HEK293T (cell line): ENCODE results near the gene GPR17.

Experiments used
- CTCF ChIA-PET: fragments of 350-600 bp; formaldehyde crosslinking; extraction: SDS; loops from one replicate; lab custom pipeline; 2021; ENCODE audit warnings: antibody characterized with exemption, inconsistent platforms; lab: Yijun Ruan, JAX
- POLR2A ChIA-PET: fragments of 350-600 bp; formaldehyde crosslinking; extraction: SDS; loops from one replicate; lab custom pipeline; 2020; ENCODE audit warnings: antibody characterized with exemption, inconsistent platforms; lab: Yijun Ruan, JAX
- DNase-seq: peaks from one replicate; pipeline ENCODE4 v3.0.0; 2012; ENCODE audit warnings: mixed read lengths; ENCODE audit errors: extremely low spot score
- ARNT ChIP-seq: fragments of 450-650 bp; IDR thresholded peaks from 2 replicates; pipeline ENCODE4 v1.6.1; 2017; ENCODE audit warnings: mild to moderate bottlenecking
- BHLHE40 ChIP-seq: fragments of 450-650 bp; IDR thresholded peaks from 2 replicates; pipeline ENCODE4 v1.6.1; 2016; ENCODE audit warnings: mild to moderate bottlenecking, moderate library complexity, borderline replicate concordance
- CTBP1 ChIP-seq: fragments of 450-650 bp; IDR thresholded peaks from 2 replicates; pipeline ENCODE4 v1.6.1; 2016; ENCODE audit warnings: borderline replicate concordance
- ELF4 ChIP-seq: fragments of 450-650 bp; IDR thresholded peaks from 2 replicates; pipeline ENCODE4 v1.6.1; 2017; ENCODE audit warnings: antibody characterized with exemption
- FOXA1 ChIP-seq: fragments of 450-650 bp; IDR thresholded peaks from 2 replicates; pipeline ENCODE4 v1.6.1; 2016; ENCODE audit warnings: mild to moderate bottlenecking
- FOXK2 ChIP-seq: fragments of 450-650 bp; IDR thresholded peaks from 2 replicates; pipeline ENCODE4 v1.6.1; 2016; ENCODE audit warnings: mild to moderate bottlenecking
- FOXM1 ChIP-seq: fragments of 450-650 bp; IDR thresholded peaks from 2 replicates; pipeline ENCODE4 v1.6.1; 2017; ENCODE audit warnings: mild to moderate bottlenecking, borderline replicate concordance
- HDGF ChIP-seq: fragments of 450-650 bp; IDR thresholded peaks from 2 replicates; pipeline ENCODE4 v1.6.1; 2017; ENCODE audit warnings: antibody characterized with exemption, borderline replicate concordance
- L3MBTL2 ChIP-seq: fragments of 450-650 bp; conservative IDR thresholded peaks from 2 replicates; pipeline ENCODE4 v1.6.1; 2016; ENCODE audit warnings: mild to moderate bottlenecking
- LEF1 ChIP-seq: fragments of 450-650 bp; IDR thresholded peaks from 2 replicates; pipeline ENCODE4 v1.6.1; 2017; ENCODE audit warnings: mild to moderate bottlenecking, borderline replicate concordance
- NFRKB ChIP-seq: fragments of 450-650 bp; IDR thresholded peaks from 2 replicates; pipeline ENCODE4 v1.6.1; 2016; ENCODE audit warnings: mild to moderate bottlenecking, moderate library complexity
- SP1 ChIP-seq: fragments of 450-650 bp; IDR thresholded peaks from 2 replicates; pipeline ENCODE4 v1.6.1; 2017
- SUZ12 ChIP-seq: fragments of 450-650 bp; IDR thresholded peaks from 2 replicates; pipeline ENCODE4 v1.6.1; 2016; ENCODE audit warnings: mild to moderate bottlenecking
- TARDBP ChIP-seq: fragments of 450-650 bp; IDR thresholded peaks from 2 replicates; pipeline ENCODE4 v1.6.1; 2016
- ZNF384 ChIP-seq: fragments of 450-650 bp; IDR thresholded peaks from 2 replicates; pipeline ENCODE4 v1.6.1; 2016
- TF ChIP-seq, protein P1 (sequence below): fragments of 450-650 bp; IDR thresholded peaks from 2 replicates; pipeline ENCODE4 v1.6.1; 2016

GPR17 gene

GRCh38 chr2:127678991-127679390, 33.0 kb downstream of the GPR17 start:
- POLR2A ChIA-PET: interaction anchor here (1.7 kb wide), 1 partner anchor 152 kb away, joined by 5 read pairs; the partner anchor contains the start of gene IWS1
- CTCF ChIA-PET: no interaction called here
- no peak for TF ChIP-seq LEF1
- TF ChIP-seq ARNT: no peak
- no peak for TF ChIP-seq TARDBP
- no peak for TF ChIP-seq NFRKB
- TF ChIP-seq L3MBTL2: no peak
- no peak for TF ChIP-seq FOXM1
- no peak for TF ChIP-seq ZNF384
- no peak for TF ChIP-seq FOXK2
- TF ChIP-seq, protein P1, sequence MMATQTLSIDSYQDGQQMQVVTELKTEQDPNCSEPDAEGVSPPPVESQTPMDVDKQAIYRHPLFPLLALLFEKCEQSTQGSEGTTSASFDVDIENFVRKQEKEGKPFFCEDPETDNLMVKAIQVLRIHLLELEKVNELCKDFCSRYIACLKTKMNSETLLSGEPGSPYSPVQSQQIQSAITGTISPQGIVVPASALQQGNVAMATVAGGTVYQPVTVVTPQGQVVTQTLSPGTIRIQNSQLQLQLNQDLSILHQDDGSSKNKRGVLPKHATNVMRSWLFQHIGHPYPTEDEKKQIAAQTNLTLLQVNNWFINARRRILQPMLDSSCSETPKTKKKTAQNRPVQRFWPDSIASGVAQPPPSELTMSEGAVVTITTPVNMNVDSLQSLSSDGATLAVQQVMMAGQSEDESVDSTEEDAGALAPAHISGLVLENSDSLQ: no peak
- no peak for DNase-seq

- DNase-seq: no peak
- ChIA-PET POLR2A (interaction anchor here (1.7 kb wide), 1 partner anchor 153 kb away, joined by 5 read pairs; the partner anchor contains the start of gene IWS1), CTCF (no interaction called here)
- TF ChIP-seq SUZ12 (no peak), L3MBTL2 (no peak), SP1 (no peak), LEF1 (no peak), NFRKB (no peak), FOXM1 (no peak), ZNF384 (no peak), TARDBP (no peak), FOXA1 (no peak), ARNT (no peak), FOXK2 (no peak), ELF4 (no peak)
- TF ChIP-seq, protein P1: no peak
Measured at GRCh38 chr2:127679680-127680361, 33.9 kb downstream of the GPR17 start.

GRCh38 chr2:127680706-127681287, 34.8 kb downstream of the GPR17 start:
- no peak for DNase-seq
- CTCF ChIA-PET: no interaction called here
- POLR2A ChIA-PET: interaction anchor here (1.7 kb wide), 1 partner anchor 154 kb away, joined by 5 read pairs; the partner anchor contains the start of gene IWS1
- TF ChIP-seq NFRKB (no peak), SP1 (no peak), L3MBTL2 (no peak), ELF4 (no peak), HDGF (no peak), FOXK2 (no peak), SUZ12 (no peak), CTBP1 (no peak), TARDBP (no peak), ARNT (no peak), LEF1 (no peak), ZNF384 (no peak), FOXM1 (no peak), BHLHE40 (no peak), FOXA1 (no peak)
- TF ChIP-seq, protein P1: no peak

DNA sequence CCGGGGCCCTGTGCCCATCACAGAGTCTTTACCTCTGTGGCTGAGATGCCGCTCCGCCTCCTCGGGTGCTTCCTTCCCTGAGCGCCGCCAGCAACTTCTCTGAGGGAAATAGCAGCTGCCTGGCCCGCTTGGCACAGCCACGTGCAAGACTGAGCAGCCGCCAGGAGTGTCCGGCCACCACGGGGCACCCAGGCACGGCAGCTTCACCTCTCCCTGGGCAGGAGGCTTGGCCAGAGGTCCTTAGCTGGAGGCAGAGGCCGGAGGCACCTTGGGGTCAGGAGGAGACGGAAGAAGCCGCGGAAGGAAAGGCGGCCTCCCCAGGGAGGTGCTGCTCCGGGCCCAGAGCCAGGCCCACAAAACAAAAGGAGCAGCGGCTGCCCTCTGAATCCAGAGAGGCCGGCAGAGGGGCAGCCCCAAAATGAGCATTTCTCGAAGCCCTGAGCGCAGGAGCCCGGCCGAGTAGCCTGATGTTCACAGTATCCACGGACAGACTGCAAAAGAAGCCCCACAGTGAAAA, 35.4 kb downstream of the GPR17 start:
- TF ChIP-seq ARNT (no peak), BHLHE40 (no peak), LEF1 (no peak), SUZ12 (no peak)
- TF ChIP-seq, protein P1: no peak
- no peak for DNase-seq
- POLR2A ChIA-PET: no interaction called here
- CTCF ChIA-PET: no interaction called here

GRCh38 chr2:127681976-127682857, 36.3 kb downstream of the GPR17 start:
- ChIA-PET CTCF (no interaction called here), POLR2A (interaction anchor here (1.7 kb wide), 1 partner anchor 19 kb away, joined by 5 read pairs; the partner anchor contains the start of gene SFT2D3)
- no peak for DNase-seq
- peak; percentile 20; the same call in 1 of the 2 replicates for TF ChIP-seq ZNF384
- TF ChIP-seq FOXK2: no peak
